Measurements from ENCODE around the gene CCDC124. TPM values are rescaled to one million over a fixed set of nuclear protein-coding genes. Genes with fewer than 3 reads are reported as not detected.

The CCDC124 gene, protein sequence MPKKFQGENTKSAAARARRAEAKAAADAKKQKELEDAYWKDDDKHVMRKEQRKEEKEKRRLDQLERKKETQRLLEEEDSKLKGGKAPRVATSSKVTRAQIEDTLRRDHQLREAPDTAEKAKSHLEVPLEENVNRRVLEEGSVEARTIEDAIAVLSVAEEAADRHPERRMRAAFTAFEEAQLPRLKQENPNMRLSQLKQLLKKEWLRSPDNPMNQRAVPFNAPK
- 61.4 and 64.3 TPM in 2 replicates for total RNA-seq

DNA sequence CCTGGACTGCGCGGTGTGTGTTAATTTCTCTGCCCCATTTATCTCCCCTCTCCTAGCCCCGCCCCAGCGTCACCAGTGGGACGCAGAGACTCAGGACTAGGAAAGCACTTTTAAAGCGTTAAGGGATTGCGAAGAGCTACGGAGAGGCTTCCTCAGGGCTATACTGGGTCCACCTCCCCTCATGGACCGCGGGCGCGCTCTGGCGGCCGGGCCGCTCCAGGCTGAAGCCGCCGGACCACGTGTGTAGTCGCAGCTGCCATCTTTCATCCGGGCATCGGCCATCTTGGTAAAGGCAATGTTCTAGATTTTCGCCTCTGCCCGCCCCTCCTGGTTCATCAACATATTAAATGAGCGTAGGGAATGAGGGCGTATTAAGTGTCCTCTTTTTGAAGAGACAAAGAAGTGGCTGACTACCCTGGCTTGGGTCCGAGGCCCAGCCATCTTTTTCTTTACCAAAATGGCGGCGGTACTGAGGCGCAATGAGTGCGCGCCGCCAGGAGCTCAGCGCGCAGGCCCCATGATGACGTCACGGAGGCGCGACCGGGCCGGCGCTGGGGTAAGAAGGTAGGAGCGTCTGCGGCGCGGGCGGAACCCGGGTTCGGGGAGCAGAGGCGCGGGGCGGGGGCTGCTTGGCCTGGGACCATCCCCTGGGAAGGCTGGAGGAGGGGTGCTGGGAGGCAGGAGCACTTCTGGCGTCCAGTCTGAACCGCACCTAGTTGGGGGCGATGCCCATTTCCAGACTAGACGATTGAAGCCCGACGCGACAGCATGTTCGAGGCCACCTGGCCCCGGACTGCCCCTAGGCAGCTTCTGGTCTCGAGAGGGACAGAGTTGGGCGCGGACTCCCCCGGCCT is at the start of gene CCDC124:
Gene CCDC124, plus strand, starts transcription at position 531 of the 854 bp plus-strand sequence. CDS start 3,406 bp downstream, outside the sequence.

DNA sequence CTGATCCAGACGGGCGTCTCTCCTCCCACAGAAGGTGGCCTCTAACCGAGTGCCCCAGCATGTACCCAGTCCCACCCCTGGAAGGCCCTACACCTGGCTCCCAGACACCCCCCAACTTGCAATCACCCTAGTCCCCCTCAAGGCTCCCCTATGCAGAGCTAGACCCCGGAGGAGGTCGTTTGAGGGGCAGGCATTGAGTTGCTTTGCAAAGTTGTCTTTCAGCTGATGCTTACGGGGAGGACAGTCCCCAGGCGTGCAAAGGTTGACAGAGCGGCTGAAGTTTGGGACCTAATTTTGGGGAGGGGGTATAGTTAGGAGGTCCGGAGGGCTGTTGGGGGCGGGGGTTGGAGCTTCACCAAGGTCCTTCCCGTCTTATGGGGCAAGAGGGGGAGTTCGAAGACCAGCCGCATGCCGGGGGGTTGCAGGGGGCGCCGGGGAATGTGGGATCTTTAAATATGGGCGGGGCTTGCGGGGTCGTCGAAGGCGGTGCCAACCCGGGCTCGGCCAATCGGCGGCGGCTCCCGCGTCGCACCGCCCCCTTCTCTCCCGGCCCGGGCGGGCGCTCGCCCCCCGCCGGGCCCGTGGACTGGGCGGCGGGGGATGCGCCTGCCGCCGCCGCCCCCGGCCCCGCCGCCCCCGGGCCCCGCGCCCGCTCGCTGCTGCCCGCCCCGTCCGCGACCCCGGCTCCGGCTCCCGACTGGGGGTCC is 33.9 kb downstream of the CCDC124 start, which contains the start of gene KCNN1:
Gene KCNN1, plus strand, starts transcription at position 558 of the 707 bp plus-strand sequence. CDS start 6,782 bp downstream, outside the sequence.

Other genes starting within 250 kb of the CCDC124 start
- under 0.01 and 0.09 TPM in 2 replicates for gene UNC13A, start 244.7 kb upstream of the CCDC124 start, total RNA-seq
- 39.7 and 40.8 TPM in 2 replicates for gene MAP1S, start 213.5 kb upstream of the CCDC124 start, total RNA-seq
- gene FCHO1, start 181.5 kb upstream of the CCDC124 start, total RNA-seq = 0.38 and 0.63 TPM in 2 replicates
- gene B3GNT3, start 137.9 kb upstream of the CCDC124 start, total RNA-seq = not detected in 2 replicates
- not detected in 2 replicates for gene INSL3, start 111.5 kb upstream of the CCDC124 start, total RNA-seq
- gene JAK3, start 85.0 kb upstream of the CCDC124 start, total RNA-seq = 0.72 and 2.8 TPM in 2 replicates
- gene RPL18A, start 73.1 kb upstream of the CCDC124 start, total RNA-seq = 1,207 and 1,395 TPM in 2 replicates
- gene SLC5A5, start 61.1 kb upstream of the CCDC124 start, total RNA-seq = not detected in 2 replicates
- gene KCNN1, start 34.1 kb downstream of the CCDC124 start, total RNA-seq = under 0.01 and 0.09 TPM in 2 replicates
- gene ARRDC2, start 75.2 kb downstream of the CCDC124 start, total RNA-seq = 8.5 and 20.0 TPM in 2 replicates
- under 0.01 and 0.09 TPM in 2 replicates for gene IL12RB1, start 153.9 kb downstream of the CCDC124 start, total RNA-seq
- 0.90 and 1.3 TPM in 2 replicates for gene MAST3, start 164.8 kb downstream of the CCDC124 start, total RNA-seq
- gene PIK3R2, start 220.1 kb downstream of the CCDC124 start, total RNA-seq = 2.5 and 4.0 TPM in 2 replicates
- 0.18 TPM in 1 of 2 replicates, not detected in the other for gene IFI30, start 240.8 kb downstream of the CCDC124 start, total RNA-seq